Measurements from ENCODE around the gene KRTAP4-11.
"Not testable (repeated sequence)": the region's sequence is repeated elsewhere in the genome, so short reads cannot be mapped to it uniquely, and the experiment has no call there.

Gene KRTAP4-11

DNA sequence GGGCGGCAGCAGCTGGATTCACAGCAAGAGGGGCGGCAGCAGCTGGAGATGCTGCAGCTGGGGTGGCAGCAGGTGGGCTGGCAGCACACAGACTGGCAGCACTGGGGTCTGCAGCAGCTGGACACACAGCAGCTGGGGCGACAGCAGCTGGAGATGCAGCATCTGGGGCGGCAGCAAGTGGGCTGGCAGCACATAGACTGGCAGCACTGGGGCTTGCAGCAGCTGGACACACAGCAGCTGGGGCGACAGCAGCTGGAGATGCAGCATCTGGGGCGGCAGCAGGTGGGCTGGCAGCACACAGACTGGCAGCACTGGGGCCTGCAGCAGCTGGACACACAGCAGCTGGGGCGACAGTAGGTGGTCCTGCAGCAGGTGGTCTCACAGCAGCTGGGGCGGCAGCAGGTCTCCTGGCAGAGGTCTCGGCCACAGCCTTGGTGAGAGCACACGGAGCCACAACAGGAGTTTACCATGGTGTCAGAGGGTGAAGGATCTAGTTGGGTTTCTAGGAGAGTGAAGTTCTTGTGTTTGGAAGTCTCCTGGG is at the start of gene KRTAP4-11:
TSS of gene KRTAP4-11 (minus strand) at position 528 of the 541 bp plus-strand sequence. CDS start at position 470, 58 bp downstream.
- H3K4me1 ChIP-seq (ENCODE audit: low read length); H3K4me3 ChIP-seq (ENCODE audit: low read length); H3K27me3 ChIP-seq (ENCODE audit: low read depth, low read length); H3K4me2 ChIP-seq (ENCODE audit: low read length); H4K20me1 ChIP-seq (ENCODE audit: insufficient read depth, low read length); H3K9me3 ChIP-seq (ENCODE audit: insufficient read depth, low read length); H2AFZ ChIP-seq (ENCODE audit: low read depth, low read length); H3K79me2 ChIP-seq (ENCODE audit: low read length); H3K27ac ChIP-seq (ENCODE audit: low read length); H3K36me3 ChIP-seq (replicated peaks; ENCODE audit: low read depth, low read length); H3K9ac ChIP-seq (ENCODE audit: low read length): not testable (repeated sequence)

DNA sequence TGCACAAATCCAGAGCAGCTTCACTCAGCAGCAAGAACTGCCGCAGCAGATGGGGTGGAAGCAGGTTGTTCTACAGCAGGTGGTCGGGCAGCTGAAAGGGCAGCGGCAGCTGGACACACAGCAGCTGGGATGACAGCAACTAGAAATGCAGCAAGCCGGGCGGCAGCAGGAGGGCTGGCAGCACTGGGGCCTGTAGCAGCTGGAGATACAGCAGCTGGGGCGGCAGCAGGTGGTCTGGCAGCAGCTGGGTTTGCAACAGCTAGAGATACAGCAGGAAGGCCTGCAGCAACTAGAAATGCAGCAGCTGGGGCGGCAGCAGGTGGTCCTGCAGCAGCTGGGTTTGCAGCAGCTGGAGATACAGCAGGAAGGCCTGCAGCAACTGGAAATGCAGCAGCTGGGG is 49.4 kb upstream of the KRTAP4-11 start:
- H3K27me3 ChIP-seq (ENCODE audit: low read depth, low read length): peaks cover 24% of the 10 kb centered on the region
- no peaks in the 10 kb centered on the region for H3K9me3 ChIP-seq (ENCODE audit: insufficient read depth, low read length)
- no peak overlapping the region for H3K4me2 ChIP-seq (ENCODE audit: low read length)
- H3K27ac ChIP-seq (ENCODE audit: low read length): no peak overlapping the region
- H3K4me1 ChIP-seq (ENCODE audit: low read length): no peaks in the 10 kb centered on the region
- no peaks in the 10 kb centered on the region for H4K20me1 ChIP-seq (ENCODE audit: insufficient read depth, low read length)
- no peaks in the 10 kb centered on the region for H3K36me3 ChIP-seq (replicated peaks; ENCODE audit: low read depth, low read length)
- no peak for TF ChIP-seq EZH2phosphoT487 (IDR thresholded peaks at IDR 0.05; ENCODE audit: low read depth)
- H3K4me3 ChIP-seq (ENCODE audit: low read length): no peak overlapping the region
- no peak overlapping the region for H3K9ac ChIP-seq (ENCODE audit: low read length)
- H3K79me2 ChIP-seq (ENCODE audit: low read length): no peaks in the 10 kb centered on the region
- H2AFZ ChIP-seq (ENCODE audit: low read depth, low read length): no peak overlapping the region

DNA sequence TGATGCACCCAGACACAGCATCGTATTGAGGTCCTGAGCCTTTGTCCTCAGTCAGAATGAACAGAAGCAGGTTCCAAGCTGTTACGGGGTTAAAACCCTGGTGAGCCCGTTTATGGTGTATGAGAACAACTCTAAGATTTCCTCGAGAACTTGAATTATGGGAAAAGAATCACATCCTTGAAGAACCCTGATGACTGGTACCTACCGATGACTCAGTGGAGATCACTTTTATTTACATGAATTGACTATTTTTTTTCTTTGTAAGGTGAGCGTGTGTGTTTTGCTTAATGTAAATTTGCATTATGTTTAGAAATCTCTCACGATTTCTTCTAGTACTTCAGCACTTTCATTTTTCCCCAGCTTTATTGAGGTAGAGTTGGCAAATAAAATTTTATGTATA is 45.7 kb upstream of the KRTAP4-11 start:
- no peak overlapping the region for H2AFZ ChIP-seq (ENCODE audit: low read depth, low read length)
- H3K36me3 ChIP-seq (replicated peaks; ENCODE audit: low read depth, low read length): no peaks in the 10 kb centered on the region
- no peaks in the 10 kb centered on the region for H3K79me2 ChIP-seq (ENCODE audit: low read length)
- peaks cover 30% of the 10 kb centered on the region for H3K27me3 ChIP-seq (ENCODE audit: low read depth, low read length)
- no peaks in the 10 kb centered on the region for H3K9me3 ChIP-seq (ENCODE audit: insufficient read depth, low read length)
- no peak overlapping the region for H3K4me2 ChIP-seq (ENCODE audit: low read length)
- TF ChIP-seq, protein P1, sequence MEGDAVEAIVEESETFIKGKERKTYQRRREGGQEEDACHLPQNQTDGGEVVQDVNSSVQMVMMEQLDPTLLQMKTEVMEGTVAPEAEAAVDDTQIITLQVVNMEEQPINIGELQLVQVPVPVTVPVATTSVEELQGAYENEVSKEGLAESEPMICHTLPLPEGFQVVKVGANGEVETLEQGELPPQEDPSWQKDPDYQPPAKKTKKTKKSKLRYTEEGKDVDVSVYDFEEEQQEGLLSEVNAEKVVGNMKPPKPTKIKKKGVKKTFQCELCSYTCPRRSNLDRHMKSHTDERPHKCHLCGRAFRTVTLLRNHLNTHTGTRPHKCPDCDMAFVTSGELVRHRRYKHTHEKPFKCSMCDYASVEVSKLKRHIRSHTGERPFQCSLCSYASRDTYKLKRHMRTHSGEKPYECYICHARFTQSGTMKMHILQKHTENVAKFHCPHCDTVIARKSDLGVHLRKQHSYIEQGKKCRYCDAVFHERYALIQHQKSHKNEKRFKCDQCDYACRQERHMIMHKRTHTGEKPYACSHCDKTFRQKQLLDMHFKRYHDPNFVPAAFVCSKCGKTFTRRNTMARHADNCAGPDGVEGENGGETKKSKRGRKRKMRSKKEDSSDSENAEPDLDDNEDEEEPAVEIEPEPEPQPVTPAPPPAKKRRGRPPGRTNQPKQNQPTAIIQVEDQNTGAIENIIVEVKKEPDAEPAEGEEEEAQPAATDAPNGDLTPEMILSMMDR (IDR thresholded peaks at IDR 0.05; ENCODE audit: low read depth, low read length): no peak
- no peak for TF ChIP-seq EZH2phosphoT487 (IDR thresholded peaks at IDR 0.05; ENCODE audit: low read depth)
- H4K20me1 ChIP-seq (ENCODE audit: insufficient read depth, low read length): no peaks in the 10 kb centered on the region
- no peak overlapping the region for H3K9ac ChIP-seq (ENCODE audit: low read length)
- H3K4me3 ChIP-seq (ENCODE audit: low read length): no peak overlapping the region
- H3K4me1 ChIP-seq (ENCODE audit: low read length): no peaks in the 10 kb centered on the region
- H3K27ac ChIP-seq (ENCODE audit: low read length): no peak overlapping the region

DNA sequence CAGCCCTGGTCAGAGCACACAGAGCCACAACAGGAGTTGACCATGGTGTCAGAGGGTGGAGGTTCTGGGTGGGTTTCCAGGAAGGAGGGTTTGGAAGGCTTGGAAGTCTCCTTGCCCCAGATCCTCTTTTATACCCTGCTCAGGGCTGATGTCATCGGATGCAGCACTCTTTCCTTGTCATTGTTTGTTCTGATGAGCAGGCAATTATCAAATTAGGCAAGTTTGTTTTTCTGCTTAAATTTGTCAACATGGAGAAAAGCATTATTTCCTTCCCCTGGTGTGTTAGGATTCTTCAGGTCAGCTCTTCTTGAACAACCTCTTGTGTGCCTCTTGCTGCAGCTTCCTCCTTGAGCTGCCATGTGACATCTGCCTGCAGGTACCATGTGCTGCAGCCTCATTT is 42.5 kb upstream of the KRTAP4-11 start, which contains the start of gene KRTAP4-4:
TSS of gene KRTAP4-4 (minus strand) at position 101 of the 400 bp plus-strand sequence. CDS start at position 44, 57 bp downstream.
- Histone ChIP-seq H3K36me3 (replicated peaks; ENCODE audit: low read depth, low read length) (no peaks in the 10 kb centered on the region), H2AFZ (ENCODE audit: low read depth, low read length) (no peak within 1 kb of the TSS), H3K4me3 (ENCODE audit: low read length) (no peak within 1 kb of the TSS), H3K27me3 (ENCODE audit: low read depth, low read length) (peaks cover 37% of the 10 kb centered on the region), H3K79me2 (ENCODE audit: low read length) (no peaks in the 10 kb centered on the region), H3K27ac (ENCODE audit: low read length) (no peak within 1 kb of the TSS), H4K20me1 (ENCODE audit: insufficient read depth, low read length) (no peaks in the 10 kb centered on the region), H3K4me2 (ENCODE audit: low read length) (no peak within 1 kb of the TSS), H3K9ac (ENCODE audit: low read length) (no peak within 1 kb of the TSS), H3K9me3 (ENCODE audit: insufficient read depth, low read length) (no peaks in the 10 kb centered on the region), H3K4me1 (ENCODE audit: low read length) (no peaks in the 10 kb centered on the region)
- no peak for TF ChIP-seq EZH2phosphoT487 (IDR thresholded peaks at IDR 0.05; ENCODE audit: low read depth)
- TF ChIP-seq, protein P1 (IDR thresholded peaks at IDR 0.05; ENCODE audit: low read depth, low read length): no peak

DNA sequence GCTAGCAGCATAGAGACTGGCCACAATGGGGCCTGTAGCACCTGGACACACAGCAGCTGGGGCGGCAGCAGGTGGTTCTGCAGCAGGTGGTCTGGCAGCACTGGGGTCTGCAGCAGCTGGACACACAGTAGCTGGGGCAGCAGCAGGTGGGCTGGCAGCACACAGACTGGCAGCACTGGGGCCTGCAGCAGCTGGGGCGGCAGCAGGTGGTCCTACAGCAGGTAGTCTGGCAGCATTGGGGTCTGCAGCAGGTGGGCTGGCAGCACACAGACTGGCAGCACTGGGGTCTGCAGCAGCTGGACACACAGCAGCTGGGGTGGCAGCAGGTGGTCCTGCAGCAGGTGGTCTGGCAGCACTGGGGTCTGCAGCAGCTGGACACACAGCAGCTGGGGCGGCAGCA is 42.0 kb upstream of the KRTAP4-11 start:
- H3K27me3 ChIP-seq (ENCODE audit: low read depth, low read length): peaks cover 37% of the 10 kb centered on the region
- not testable (repeated sequence) for H3K79me2 ChIP-seq (ENCODE audit: low read length); H3K27ac ChIP-seq (ENCODE audit: low read length); H3K9me3 ChIP-seq (ENCODE audit: insufficient read depth, low read length); H3K4me3 ChIP-seq (ENCODE audit: low read length); H2AFZ ChIP-seq (ENCODE audit: low read depth, low read length); H3K9ac ChIP-seq (ENCODE audit: low read length); H3K36me3 ChIP-seq (replicated peaks; ENCODE audit: low read depth, low read length); H3K4me1 ChIP-seq (ENCODE audit: low read length); H4K20me1 ChIP-seq (ENCODE audit: insufficient read depth, low read length); H3K4me2 ChIP-seq (ENCODE audit: low read length)
